A172 (cell line): ENCODE data around the gene FBXO10. TPM values are rescaled to one million over a fixed set of nuclear protein-coding genes. Genes with fewer than 3 reads are reported as not detected.
"Not testable (repeated sequence)": the region's sequence is repeated elsewhere in the genome, so short reads cannot be mapped to it uniquely, and the experiment has no call there.

Experiments
- DNase-seq: peaks from one replicate; pipeline ENCODE4 v3.0.0-alpha.2; 2015; ENCODE audit warnings: low spot score
- total RNA-seq: library from RNA; depleted of rRNA; stranded (reverse); fragments of >200 nt; shearing (Covaris generic); gene quantifications from 2 replicates; pipeline ENCODE4 v1.2.3, GENCODE V29; 2014

FBXO10 gene
- total RNA-seq, 1 experiment from 2014 or later: 3.9 TPM

DNA sequence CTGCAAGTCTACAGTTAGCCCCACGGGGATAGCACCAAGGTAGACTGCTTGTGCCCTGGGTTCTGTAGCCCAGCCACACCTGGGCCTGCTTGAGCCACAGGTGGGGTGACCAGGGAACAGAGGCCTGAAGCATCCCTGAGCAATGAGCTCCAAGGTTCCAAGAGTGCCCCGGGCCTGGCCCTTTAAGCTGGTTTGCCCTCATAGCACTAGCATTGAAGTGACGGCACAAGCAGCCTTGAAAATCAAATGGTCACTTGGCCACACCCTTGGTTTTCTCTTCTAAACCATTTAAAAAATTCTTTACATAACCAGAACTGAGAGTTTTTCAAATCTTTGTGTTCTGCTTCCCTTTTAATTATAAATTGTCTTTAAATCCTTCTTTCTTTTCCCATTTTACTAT, 24.7 kb downstream of the FBXO10 start:
- DNase-seq: no peak

DNA sequence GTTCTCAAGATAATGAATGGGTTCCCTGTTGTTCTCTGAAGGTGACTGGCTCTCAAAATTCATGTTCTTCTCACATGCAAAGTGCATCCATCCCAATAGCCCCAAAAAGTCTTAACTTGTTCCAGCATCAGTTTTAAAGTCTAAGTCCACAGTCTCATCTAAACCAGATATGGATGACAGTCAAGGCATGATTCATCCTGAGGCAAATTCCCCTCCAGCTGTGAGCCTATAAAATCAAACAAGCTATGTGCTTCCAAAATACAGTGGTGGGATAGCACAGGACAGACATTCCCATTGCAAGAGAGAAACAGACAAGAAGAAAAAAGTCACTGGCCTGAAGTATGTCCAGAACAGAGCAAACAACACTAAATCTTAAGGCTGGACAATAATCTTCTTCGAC, 25.4 kb downstream of the FBXO10 start:
- DNase-seq: peak; percentile 23

DNA sequence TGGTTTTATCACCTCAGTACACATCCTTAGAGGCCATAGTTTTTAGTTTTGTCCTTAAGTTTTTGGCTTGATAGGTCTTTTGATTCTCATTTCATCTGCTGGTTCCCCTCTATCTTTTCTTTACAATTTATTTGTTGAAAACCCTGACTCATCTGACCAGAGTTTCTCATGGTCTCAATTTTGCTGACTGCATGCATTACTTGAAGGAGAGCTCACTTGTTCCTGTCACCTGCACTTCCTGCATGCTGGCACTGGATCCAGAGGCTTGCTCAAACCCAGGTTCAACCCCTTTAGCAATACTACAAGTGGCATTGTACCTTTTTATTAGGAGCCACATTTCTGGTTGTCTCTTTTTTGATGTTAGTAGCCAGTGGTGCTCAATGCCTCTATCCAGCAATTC, 26.7 kb downstream of the FBXO10 start:
- DNase-seq: no peak

DNA sequence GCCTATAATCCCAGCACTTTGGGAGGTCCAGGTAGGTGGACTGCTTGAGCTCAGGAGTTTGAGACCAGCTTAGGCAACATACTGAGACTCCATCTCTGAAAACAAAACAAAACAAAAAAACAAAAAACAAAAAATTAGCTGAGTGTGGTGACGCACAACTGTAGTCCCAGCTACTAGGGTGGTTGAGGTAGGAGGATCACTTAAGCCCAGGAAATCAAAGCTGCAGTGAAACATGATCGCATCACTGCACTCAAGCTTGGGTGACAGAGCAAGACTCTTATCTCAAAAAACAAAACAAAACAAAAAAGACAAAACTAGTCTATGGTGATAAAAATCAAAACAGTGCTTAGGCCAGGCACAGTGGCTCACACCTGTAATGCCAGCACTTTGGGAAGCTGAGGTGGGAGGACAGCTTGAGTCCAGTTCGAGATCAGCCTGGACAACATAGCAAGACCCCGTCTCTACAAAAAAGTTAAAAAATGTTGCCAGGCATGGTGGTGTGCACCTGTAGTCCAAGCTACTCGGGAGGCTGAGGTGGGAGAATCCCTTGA, 28.8 kb downstream of the FBXO10 start:
- DNase-seq: no peak

DNA sequence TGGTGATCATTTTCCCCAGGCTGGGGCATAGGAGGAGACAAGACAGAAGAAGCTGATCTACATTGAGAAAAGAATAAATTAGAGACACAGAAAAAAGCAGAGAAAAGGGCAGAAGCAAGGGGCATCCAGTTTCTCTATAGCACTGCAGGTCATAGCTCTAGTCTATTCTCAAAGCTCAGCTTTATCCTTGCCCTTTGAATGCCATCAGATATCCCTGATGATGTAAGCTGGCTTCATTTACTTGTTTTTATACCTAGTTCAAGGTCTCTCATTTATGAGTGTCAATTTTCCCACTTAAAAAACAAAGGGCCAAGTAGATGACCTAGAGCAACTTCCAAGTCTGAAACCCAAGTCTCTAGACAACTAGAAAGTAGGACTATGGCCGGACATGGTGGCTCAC, 32.7 kb downstream of the FBXO10 start:
- no peak for DNase-seq

DNA sequence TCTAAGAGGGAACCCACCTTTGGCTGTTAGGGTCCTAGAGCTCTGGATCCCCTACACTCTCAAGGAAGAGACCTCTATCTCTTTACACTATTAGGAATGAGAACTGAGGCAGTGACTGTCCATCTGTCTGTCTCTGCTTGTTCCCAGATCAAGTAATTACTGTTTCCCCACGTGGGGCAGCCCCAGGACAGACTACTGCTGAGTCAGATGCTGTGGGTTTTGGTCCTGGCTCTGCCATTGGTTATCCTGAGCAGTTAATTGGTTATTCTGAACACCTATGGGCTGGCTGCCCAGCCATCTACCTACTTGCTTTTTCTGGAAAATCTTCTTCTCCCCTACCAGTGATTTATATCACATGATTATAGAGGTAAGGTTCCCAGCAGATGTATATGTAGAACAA, 33.3 kb downstream of the FBXO10 start:
- peak; percentile 6 for DNase-seq

GRCh38 chr9:37542488-37542887, 33.7 kb downstream of the FBXO10 start:
- DNase-seq: no peak

DNA sequence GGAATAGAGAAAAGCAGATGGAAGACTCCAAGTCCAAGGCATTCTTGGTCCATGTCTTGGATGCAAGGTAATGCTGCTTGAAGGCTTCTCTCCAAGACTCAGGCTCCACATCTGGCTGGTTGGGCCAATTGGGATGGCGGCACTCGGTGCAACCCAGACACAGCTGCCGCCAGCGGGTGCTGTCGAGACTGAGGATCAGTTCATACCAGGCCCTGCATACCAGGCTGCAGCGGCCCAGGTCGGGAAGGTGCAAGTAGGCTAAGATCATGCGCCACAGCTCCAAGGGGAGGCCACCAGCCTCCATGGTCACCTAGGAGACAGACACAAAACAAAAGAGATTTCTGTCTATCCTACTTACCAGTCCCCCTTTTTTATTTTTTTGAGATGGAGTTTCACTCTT, 34.7 kb downstream of the FBXO10 start:
- no peak for DNase-seq

- DNase-seq: peak; percentile 7
Measured at GRCh38 chr9:37540634-37541033, 35.5 kb downstream of the FBXO10 start.

- no peak for DNase-seq
Measured at GRCh38 chr9:37539634-37540033, 36.5 kb downstream of the FBXO10 start.

- DNase-seq: no peak
Measured at GRCh38 chr9:37538099-37538498, 38.1 kb downstream of the FBXO10 start.

DNA sequence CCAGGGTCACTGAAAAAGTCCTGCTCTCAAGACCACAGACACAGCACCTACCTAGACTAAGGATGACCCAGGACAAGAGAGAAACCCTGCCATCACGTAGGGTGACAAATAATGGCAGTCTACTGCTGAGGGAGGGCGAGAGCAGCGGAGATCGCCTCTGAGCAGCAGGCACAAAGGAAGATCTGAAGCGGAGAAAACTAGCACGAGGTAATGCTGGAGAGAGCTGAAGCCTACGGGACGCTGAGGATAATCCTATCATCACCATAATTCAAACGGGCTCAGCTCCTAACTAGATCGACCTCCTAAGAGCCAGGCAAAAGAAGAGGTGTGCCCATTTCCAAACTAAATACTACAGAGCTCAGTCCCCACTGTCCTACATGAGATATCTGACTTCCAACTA, 41.3 kb downstream of the FBXO10 start:
- no peak for DNase-seq

- DNase-seq: no peak
Measured at GRCh38 chr9:37534412-37534811, 41.8 kb downstream of the FBXO10 start.

DNA sequence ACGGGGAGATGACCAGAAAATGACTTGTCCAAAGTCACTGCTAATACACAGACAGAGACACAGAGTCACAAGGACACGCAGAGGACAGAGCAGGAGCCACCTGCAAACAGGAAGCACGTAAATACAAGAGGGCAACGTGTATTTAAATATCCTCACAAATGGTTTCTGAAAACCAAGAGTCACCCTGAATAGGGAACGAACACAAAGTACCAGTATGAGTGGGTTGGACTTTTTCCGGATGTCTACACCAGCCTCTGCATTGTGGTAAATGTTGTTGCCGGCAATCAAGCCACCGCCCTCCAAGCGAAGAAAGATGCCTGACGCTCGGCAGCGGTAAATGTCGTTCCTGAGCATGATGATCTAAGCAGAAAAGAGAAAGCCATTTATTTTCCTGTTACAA, 44.5 kb downstream of the FBXO10 start:
- DNase-seq: no peak

- DNase-seq: no peak
Measured at GRCh38 chr9:37528652-37529471, 47.3 kb downstream of the FBXO10 start.

DNA sequence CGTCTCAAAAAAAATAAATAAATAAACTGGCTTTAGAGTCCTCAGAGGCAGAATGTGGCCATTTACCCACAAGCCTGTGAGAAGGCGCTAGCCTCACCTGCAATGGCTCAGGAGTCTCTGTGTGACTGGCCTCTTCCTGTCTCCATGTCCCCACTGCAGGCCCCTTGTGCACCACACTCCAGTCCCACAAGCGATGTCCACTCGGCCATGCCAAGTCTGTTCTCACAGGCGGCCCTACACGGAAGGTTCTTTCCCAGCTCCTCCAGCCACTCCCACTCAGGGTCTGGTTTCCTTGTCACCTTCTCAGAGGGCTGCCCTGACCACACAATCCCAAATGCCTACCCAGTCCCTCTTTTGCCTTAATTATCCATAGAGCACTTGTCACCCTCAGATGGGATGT, 52.3 kb downstream of the FBXO10 start:
- DNase-seq: no peak

DNA sequence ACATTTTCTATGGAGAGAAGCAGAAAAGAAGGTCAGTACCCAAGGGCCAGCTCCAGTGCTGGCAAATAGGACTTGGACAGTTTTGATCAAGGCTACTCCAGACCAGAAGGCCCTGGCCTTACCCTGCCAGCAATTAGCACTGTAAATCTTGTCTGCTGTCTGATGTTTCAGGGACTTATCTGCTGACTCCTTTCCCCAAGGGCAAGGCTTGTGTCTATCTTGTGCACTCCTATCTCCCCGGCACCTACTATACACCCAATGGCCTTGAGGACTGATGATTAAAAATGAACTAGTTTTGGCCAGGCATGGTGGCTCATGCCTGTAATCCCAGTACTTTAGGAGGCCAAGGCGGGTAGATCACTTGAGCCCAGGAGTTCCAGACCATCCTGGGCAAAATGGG, 53.2 kb downstream of the FBXO10 start:
- DNase-seq: no peak

DNA sequence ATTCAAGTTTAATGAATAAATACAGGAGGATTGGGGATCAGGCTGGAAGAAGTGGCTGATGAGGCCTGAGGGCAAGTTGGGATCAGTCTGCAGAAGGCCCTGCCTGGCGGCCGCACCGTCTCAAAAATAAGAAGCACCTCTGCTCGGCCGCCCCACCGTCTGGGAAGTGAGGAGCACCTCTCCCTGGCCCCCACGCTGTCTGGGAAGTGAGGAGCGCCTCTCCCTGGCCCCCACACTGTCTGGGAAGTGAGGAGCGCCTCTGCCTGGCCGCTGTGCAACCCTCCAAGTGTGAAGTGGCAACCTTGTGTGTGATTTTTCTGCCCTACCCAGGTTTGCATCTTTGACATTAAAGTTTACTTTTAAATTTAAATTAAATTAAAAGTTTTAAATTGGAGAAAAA, 55.1 kb downstream of the FBXO10 start:
- DNase-seq: no peak

- DNase-seq: no peak
Measured at GRCh38 chr9:37520641-37521040, 55.5 kb downstream of the FBXO10 start.

GRCh38 chr9:37517923-37518322, 58.3 kb downstream of the FBXO10 start:
- no peak for DNase-seq

GRCh38 chr9:37515620-37516258, 60.4 kb downstream of the FBXO10 start:
- no peak for DNase-seq

GRCh38 chr9:37514999-37515398, 61.2 kb downstream of the FBXO10 start:
- no peak for DNase-seq

GRCh38 chr9:37514415-37514814, 61.8 kb downstream of the FBXO10 start:
- DNase-seq: not testable (repeated sequence)
